ENCODE results near the gene PEX11A. TPM values are rescaled to one million over a fixed set of nuclear protein-coding genes. Genes with fewer than 3 reads are reported as not detected.

Gene PEX11A
- total and polyA plus RNA-seq, 2 of the 8 experiments (the other 6 are each of a cell fraction or from before 2014, with no cell fraction given), result 2.9 to 3.0 TPM

DNA sequence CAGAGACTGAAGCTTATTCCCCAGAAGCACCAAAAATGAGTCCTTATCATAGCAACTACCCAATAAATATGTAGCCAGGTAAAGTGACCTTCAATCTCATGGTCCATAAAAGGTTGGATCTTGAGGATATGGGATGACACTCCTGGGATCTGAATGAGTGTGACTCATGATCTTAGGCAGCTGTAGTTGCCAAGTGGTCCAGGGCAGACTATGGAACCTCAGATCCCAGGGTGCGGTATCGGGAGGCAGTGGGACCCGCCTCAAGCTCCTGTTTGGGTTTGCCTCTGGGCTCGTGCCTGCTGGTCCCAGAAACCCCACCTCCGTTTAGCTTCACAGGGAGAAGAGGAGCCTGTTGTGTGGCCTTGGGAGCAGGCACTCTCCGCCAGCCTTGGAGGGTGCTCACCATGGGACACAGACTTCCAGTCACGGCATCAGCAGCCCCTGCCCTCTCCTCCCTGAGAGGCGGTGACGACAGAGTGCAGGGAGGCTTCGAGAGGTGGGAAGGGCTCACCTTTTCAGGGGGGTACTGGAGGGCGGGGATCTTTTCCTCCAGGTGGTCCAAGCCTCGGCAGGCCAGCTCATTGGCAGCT is 19.5 kb downstream of the PEX11A start:
- H2BK15ac ChIP-seq (ENCODE audit: low read length), result no peak overlapping the region
- no peak for TF ChIP-seq KDM4A (IDR thresholded peaks at IDR 0.05; ENCODE audit: low read depth, low read length, severe bottlenecking)
- no peak for TF ChIP-seq CBX5 (IDR thresholded peaks at IDR 0.05; ENCODE audit: low read depth, low read length)
- TF ChIP-seq TBP (IDR thresholded peaks at IDR 0.05; ENCODE audit: low read depth, low read length), result no peak
- TF ChIP-seq KDM1A (IDR thresholded peaks at IDR 0.05; ENCODE audit: borderline replicate concordance, low read length), result no peak
- no peak for TF ChIP-seq RNF2 (IDR thresholded peaks at IDR 0.05; ENCODE audit: borderline replicate concordance, low read depth, low read length, missing control alignments, poor library complexity, severe bottlenecking)
- no peak for TF ChIP-seq SUZ12 (IDR thresholded peaks at IDR 0.05; ENCODE audit: low read length)
- TF ChIP-seq NANOG (IDR thresholded peaks at IDR 0.05; ENCODE audit: insufficient read depth, low read depth, low read length, poor library complexity, severe bottlenecking), result no peak
- TF ChIP-seq TAF1 (IDR thresholded peaks at IDR 0.05; ENCODE audit: low read depth, low read length), result no peak
- TF ChIP-seq GABPA (IDR thresholded peaks at IDR 0.05; ENCODE audit: borderline replicate concordance, insufficient read depth, low read length), result no peak
- no peak for TF ChIP-seq EP300 (IDR thresholded peaks at IDR 0.05; ENCODE audit: borderline replicate concordance in 1 of 2, low read depth in 2 of 2, low read length in 2 of 2)
- no peak for TF ChIP-seq POLR2A (IDR thresholded peaks at IDR 0.05; ENCODE audit: control extremely low read depth in 1 of 2, low read depth in 2 of 2, low read length in 2 of 2)
- TF ChIP-seq POU5F1 (IDR thresholded peaks at IDR 0.05; ENCODE audit: low read depth, low read length), result no peak

More for the DNA sequence above, 19.5 kb downstream of the PEX11A start:
- Histone ChIP-seq H3K23ac (ENCODE audit: insufficient read length) (no peak overlapping the region), H3K27ac (ENCODE audit: low read depth, low read length) (no peak overlapping the region), H3K4me2 (ENCODE audit: insufficient read depth in 1 of 2, low read depth in 2 of 2, low read length in 2 of 2) (no peak overlapping the region), H3K18ac (ENCODE audit: extremely low read depth, low read length) (no peak overlapping the region), H3K9me3 (ENCODE audit: insufficient read depth in 2 of 2, low read depth in 1 of 2, low read length in 1 of 2) (no peaks in the 10 kb centered on the region), H3K36me3 (ENCODE audit: control insufficient read depth in 2 of 4, insufficient read depth in 4 of 4, low read length in 3 of 4) (no peaks in the 10 kb centered on the region), H3K14ac (ENCODE audit: insufficient read length) (no peak overlapping the region), H4K8ac (ENCODE audit: extremely low read depth, insufficient read depth, low read length) (no peak overlapping the region), H2AFZ (ENCODE audit: low read length) (no peak overlapping the region), H3K79me2 (ENCODE audit: control insufficient read depth in 1 of 2, insufficient read depth in 2 of 2, low read length in 2 of 2) (no peaks in the 10 kb centered on the region), H3K79me1 (ENCODE audit: low read depth, low read length) (no peaks in the 10 kb centered on the region), H3K4ac (replicated peaks; ENCODE audit: insufficient read length, low read depth, low read length) (no peak overlapping the region), H3K4me3 (ENCODE audit: extremely low read depth in 1 of 4, insufficient read depth in 2 of 4, low read depth in 3 of 4, low read length in 4 of 4) (no peak overlapping the region), H4K91ac (replicated peaks; ENCODE audit: insufficient read length, low read length) (no peak overlapping the region), H4K5ac (ENCODE audit: insufficient read length, low read depth, low read length) (no peak overlapping the region), H2AK5ac (ENCODE audit: low read depth, low read length) (no peak overlapping the region), H2BK120ac (replicated peaks; ENCODE audit: low read depth, low read length) (no peak overlapping the region), H2BK5ac (ENCODE audit: low read depth, low read length) (no peak overlapping the region), H3K27me3 (replicated peaks in 1 of 4; ENCODE audit: control insufficient read depth in 3 of 4, extremely low read depth in 1 of 4, insufficient read depth in 3 of 4, low read length in 3 of 4) (peaks cover 0 to 8% (median 2%) of the 10 kb centered on the region in 4 experiments; a peak in 3 of 7 replicates), H4K20me1 (replicated peaks in 1 of 2; ENCODE audit: control insufficient read depth in 1 of 2, insufficient read depth in 2 of 2, low read length in 2 of 2) (no peaks in the 10 kb centered on the region), H3K4me1 (replicated peaks in 1 of 4; ENCODE audit: control insufficient read depth in 3 of 4, insufficient read depth in 4 of 4, low read length in 3 of 4) (peaks cover 0 to 8% (median 3%) of the 10 kb centered on the region in 4 experiments; a peak in 6 of 7 replicates), H3K9ac (replicated peaks in 1 of 4; ENCODE audit: extremely low read depth in 1 of 4, low read depth in 3 of 4, low read length in 3 of 4) (no peak overlapping the region), H3K23me2 (ENCODE audit: low read depth, low read length) (no peaks in the 10 kb centered on the region), H2BK12ac (ENCODE audit: low read depth, low read length) (peak overlapping the region; percentile 9; the same call in 1 of the 2 replicates), H2BK20ac (ENCODE audit: low read length) (no peak overlapping the region), H3K56ac (replicated peaks; ENCODE audit: insufficient read length, low read depth, low read length) (no peak overlapping the region)
- DNase-seq (ENCODE audit: low read depth in 1 of 2, low spot score in 2 of 2) (no peak), FAIRE-seq (no peak)
- ChIA-PET CTCF (ENCODE audit: partially characterized antibody) (interaction anchor here (1.0 to 6.6 kb wide), 8 partner anchors 10 to 90 kb away, joined by 3 to 43 read pairs (median 12); partner anchors contain the start of genes PEX11A and WDR93), POLR2A (ENCODE audit: partially characterized antibody) (interaction anchor here (1.1 to 1.5 kb wide), 2 partner anchors 23 to 96 kb away, joined by 3 read pairs; partner anchors contain the start of gene TICRR)
- WGBS, 2 experiments (ENCODE audit: extremely low coverage in 1 of 2, insufficient coverage in 1 of 2, insufficient read length in 1 of 2, insufficient replicate concordance in 2 of 2, low coverage in 1 of 2, low lambda C conversion rate in 2 of 2, missing lambda C conversion rate in 1 of 2), result 87% methylated on average over 12 of the region's 12 CpGs; no CpG with 5 or more reads in 1 of the 2 experiments
